ENCODE results near the gene SNORC. TPM values are rescaled to one million over a fixed set of nuclear protein-coding genes. Genes with fewer than 3 reads are reported as not detected.

SNORC gene
- total RNA-seq, 1 experiment from 2014 or later: 1.6 TPM

Other genes with a start within 250 kb of the SNORC start
- gene EFHD1, start 236.7 kb upstream of the SNORC start, total RNA-seq (2014; rRNA removed; shearing (Covaris generic)): 3.8 and 4.3 TPM in 2 replicates
- gene GIGYF2, start 172.9 kb upstream of the SNORC start, total RNA-seq (2014; rRNA removed; shearing (Covaris generic)): 34.5 and 56.1 TPM in 2 replicates
- gene KCNJ13, start 93.7 kb upstream of the SNORC start, total RNA-seq (2014; rRNA removed; shearing (Covaris generic)): not detected in 2 replicates
- 3.9 and 6.0 TPM in 2 replicates for gene NGEF, start 143.0 kb downstream of the SNORC start, total RNA-seq (2014; rRNA removed; shearing (Covaris generic))
- gene NEU2, start 162.4 kb downstream of the SNORC start, total RNA-seq (2014; rRNA removed; shearing (Covaris generic)): not detected in 2 replicates
- 1.7 and 5.2 TPM in 2 replicates for gene INPP5D, start 190.1 kb downstream of the SNORC start, total RNA-seq (2014; rRNA removed; shearing (Covaris generic))